Colon (tissue), 2 donors: ENCODE measurements around the gene CAMTA1.

Source experiments
- FAIRE-seq: peaks from 2 replicates; lab custom pipeline; 2012; peaks lifted over from hg19 to GRCh38; lab: Jason Lieb, UNC
- donor health status: control.
- donor health status: control.

Gene CAMTA1

DNA sequence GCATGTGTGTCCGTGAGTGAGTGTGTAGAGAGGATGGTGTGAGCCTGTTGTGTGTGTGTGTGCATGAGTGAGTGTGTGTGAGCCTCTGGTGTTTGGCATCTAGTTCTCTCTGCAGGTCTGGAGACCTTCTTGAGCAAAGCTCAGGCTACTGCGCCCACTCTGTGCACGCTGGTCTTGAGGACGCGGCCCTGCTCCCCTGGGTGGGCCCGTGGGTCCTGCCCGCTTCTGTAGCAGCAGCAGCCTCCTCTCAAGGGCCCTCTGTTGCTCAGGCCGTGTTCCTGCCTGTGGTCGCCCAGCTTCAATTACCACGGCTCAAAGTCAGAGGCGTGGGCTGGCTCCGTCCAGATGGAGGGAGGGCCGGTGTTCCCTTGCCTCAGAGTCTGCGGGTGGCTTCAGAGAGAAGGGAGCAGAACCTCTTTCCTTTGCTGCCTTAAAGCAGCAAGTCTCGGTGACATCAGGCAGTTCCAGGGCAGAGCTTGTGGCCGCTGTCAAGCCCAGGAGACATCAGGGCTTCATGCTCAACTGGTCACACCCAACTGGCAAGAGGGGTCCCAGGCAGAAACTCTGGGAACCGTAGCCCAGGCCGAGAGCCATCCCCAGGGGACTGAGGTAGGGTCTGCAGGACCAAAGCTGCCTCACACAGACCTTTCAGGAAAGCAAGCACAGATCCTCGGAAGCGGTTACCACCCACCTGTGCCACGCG lies 715.3 kb downstream of the CAMTA1 start:
- no peak for FAIRE-seq

GRCh38 chr1:7501084-7501491 lies 715.8 kb downstream of the CAMTA1 start:
- no peak for FAIRE-seq

DNA sequence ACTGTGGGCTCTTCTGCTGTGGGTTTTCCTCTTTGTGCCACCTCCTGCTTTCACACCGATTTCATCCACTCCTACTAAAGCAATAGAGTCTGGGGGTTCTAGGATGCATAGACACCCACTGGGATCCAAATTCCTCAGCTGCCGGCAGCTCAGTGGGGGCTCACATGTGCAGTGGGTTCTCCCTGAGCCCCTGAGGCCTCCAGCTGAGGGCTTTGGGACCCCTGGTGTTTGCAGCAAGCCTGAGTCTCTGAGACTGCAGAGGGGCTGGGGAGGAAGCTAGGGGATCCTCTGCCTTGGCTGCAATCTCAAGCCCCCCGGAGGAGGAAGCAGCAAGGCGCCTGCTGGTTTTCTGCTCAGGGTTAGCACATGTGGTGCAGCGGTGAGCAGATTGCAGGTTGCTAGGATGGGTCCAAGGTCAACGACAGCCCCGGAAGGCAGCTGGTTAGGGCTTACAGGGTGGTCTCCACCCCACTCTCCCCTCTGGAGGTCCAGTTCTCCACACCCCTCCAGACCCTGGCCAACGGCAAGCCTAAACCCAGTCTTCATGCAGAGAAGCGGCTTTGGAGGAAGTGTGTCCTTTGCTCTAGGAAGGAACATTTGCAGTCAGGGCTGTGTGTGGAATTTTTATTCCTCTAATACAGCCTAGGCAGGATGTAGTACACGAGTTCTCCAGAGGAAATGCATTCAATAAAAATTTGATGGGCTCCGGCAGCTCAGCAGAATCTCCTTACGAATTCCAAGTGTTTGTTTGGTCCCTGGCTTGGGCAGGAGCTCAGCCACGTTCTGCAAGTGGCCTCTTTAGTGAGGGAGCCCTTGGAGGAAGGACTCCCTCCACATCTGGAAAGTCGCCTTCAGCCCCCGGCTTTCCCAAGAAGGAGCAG lies 716.7 kb downstream of the CAMTA1 start:
- no peak for FAIRE-seq

DNA sequence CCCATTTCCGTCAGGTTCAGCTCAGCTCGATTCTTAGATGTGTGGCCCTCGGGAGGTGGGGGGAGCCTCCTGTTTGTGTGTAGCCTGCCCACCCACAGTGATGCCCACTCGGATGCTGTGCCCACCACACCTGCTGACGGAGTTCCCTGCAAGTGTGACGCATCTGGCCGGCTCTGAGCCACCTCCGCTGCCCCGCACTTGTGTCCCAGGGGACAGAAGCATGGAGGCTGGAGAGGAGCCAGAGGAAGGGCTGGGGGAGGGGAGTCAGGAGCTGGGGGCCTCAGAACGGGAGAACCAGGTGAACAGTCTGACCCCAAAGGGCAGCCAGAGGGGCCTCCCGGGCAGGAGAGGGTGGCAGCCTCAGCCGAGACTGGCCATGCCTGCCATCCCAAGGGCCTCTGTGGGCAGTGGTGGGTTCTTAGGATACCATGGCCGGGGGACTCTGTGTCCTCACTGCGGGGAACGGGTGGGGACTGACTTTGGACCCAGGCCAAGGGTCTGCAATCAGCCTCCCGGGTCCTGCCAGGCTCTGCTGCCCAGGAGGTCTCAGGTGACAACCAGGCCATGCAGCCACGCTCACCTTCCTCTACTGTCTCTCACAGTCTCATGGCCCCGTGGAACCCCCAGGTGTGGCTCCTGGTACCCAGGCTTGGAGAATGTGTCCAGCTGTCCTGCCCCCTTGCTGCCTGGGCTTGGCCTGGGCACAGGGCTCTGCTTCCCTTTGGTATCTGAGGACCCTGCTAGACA lies 718.6 kb downstream of the CAMTA1 start:
- no peak for FAIRE-seq

- no peak for FAIRE-seq
Measured at GRCh38 chr1:7504438-7504720, 719.1 kb downstream of the CAMTA1 start.

- FAIRE-seq, result no peak
Measured at GRCh38 chr1:7505094-7505770, 720.0 kb downstream of the CAMTA1 start.

GRCh38 chr1:7505771-7506453 lies 720.7 kb downstream of the CAMTA1 start:
- FAIRE-seq, result no peak

DNA sequence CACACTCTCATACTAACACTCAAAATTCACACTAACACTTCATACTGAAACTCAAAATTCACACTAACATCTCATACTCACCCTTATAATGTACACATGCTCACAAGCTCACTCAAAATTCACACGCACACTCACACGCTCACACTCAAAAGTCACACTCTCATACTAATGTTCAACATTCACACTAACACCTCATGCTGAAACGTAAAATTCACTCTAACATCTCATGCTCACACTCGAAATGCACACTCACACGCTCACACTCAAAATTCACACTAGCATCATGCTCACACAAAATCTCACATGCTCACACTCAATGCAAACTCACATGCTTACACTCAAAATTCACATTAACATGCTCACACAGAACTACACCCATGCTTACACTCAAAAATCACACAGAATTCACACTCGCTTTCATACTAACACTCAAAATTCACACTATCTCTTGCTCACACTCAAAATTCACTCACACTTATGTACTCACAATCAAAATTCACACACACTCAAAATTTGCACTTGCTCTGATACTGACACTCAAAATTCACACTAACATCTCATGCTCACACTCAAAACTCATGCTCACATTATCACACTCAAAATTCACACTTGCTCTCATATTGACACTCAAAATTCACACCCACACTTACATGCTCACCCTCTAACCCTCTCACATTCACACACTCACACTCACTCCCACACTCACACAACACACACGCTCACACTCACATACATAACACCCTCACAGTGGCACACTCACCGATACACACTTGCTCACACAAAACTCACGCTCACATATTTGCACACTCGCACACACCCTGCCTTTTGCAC lies 721.4 kb downstream of the CAMTA1 start:
- FAIRE-seq, result no peak

DNA sequence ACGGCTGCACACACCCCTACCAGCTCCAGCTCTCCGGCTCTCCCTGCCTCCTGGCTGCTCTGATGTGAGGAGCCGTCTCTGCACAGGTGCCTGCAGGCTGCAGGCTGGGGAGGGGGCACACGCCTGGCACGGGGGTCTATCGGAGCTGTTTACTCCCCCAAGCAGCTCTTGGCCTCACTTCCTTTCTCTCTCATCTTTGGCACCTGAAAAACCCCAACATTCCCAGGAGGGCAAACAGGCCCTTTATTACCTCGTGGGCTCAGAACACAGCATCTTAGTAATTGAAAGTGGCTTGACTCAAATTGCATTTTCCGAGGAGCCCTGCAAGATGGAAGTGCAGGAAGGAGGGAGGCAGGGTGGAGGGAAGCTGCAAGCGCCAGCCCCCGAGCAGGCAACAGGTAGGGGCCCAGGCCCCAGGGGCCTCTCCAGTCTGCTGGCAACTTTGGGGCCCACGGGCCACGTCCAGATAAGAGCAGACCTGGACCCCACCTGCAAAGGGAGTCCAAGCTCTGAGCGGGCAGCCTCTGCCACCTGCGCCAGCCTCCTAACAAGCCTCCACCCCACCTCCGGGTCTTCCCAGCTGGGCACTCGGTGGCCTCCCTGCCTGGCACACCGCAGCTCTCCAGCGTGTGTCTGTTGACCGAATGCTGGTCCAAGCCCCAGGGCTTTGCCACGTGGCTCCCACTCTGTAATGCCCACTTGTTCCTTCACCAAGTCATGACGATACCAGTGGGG lies 722.2 kb downstream of the CAMTA1 start:
- no peak for FAIRE-seq

DNA sequence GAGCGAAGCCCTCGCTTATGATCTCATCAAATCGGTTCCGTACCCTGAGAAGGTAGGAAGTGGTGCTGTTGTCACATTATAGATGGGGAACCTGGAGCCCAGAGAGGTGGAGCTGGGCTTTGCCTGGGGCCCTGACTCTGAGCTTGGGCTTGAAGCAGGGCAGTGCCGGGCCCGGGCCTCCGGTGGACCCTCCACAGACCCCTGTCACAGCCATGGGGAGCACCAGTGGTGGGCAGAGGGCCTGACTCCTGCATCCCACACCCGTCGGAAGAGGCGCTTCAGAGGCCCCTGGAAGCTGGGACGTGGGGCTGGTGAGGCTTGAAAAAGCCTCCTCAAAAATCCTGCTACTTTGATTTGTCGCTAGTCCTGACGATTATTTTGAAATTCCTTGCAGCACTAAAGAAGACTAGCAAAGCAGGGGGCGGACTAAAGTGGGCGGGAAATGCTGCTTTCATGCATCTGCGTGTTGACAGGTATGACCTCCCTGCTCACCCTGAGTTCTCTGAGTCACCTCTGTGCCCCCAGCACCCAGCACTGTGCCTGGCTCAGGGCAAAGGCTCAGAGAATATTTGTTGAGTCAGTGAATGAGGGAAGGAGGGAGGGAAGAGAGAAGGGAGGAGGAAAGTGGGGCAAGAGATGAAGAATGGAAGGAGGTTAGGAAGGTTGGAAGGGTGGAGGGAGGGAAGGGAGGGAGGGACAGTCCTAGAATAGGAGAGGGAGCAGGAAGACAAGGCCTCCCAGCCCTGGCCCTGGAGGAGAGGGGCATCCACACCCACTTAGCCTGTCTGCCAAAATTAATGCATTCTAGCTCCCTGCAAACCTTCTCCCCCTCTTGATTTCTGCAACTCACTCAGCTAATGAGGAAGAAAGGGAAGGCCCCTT lies 723.0 kb downstream of the CAMTA1 start:
- no peak for FAIRE-seq

DNA sequence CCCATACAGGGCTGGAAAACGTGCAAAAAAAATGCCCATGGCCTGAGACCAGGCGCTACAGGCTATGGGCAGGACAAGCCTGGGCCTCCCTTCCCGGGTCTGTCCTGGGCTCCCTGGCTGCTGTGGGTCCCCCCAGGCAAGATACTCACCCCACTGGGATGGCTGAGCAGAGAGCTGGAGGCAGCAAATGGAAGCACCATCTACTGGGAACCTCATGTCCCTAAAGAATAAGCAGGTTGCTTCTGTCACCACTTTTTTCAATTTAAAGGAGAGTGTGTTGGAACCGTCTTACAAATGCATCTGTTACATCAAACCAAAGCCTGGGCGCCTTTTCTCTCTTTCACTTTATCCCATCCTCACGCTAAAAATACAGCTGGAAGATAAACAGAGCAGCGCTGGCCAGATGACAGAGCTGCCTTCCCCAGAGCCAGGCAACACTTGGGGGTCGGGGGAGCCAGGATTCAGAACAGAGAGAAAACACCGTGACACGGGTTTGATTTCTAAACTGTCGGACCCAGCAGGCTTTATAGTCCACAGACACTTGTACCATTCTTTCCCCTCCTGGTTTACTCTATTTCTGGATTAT lies 723.8 kb downstream of the CAMTA1 start:
- FAIRE-seq, result no peak

DNA sequence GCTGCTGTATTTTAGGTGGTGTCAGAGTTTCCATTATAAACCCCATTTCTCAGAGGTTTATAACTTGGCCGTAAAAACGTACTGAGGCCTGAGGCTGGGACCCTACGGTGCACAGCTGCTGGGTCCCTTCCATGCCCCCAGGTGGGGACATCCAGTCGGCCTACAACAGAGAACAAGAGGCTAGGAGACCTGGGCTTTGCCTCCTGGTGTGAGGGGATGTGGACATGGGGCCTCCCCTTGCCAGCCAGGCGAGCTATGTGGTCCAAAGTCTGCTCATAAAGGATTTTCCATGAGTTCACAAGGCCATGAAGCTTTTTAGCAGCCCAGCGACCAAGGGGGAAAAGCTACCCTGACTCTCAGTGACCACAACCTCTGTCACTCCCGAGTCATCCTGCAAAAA lies 724.3 kb downstream of the CAMTA1 start:
- no peak for FAIRE-seq

DNA sequence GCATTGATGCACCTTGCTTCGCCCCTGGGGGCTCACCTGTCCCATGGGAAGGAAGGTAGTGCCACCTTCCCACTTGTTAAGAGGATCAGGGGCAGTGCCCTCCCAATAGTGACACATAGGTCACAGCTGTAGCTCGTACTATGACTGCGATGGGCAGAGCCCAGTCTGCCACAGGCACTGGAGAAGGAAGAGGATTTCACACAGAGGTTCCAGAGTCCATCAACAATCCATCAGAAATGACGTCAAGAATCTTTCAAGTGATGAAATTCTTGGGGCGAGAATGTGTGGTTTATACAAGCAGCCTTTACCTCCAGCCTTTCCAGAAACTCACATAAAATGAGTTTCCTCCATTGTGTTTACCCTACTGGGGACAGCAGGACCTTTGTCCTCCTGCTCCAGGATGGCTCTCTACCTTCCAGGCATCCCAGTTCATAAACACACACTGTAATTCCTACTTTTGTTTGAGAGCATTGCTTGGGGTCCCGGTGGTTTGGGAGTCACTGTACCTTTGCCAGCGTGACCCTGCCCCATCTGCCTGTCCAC lies 725.2 kb downstream of the CAMTA1 start:
- FAIRE-seq, result no peak

DNA sequence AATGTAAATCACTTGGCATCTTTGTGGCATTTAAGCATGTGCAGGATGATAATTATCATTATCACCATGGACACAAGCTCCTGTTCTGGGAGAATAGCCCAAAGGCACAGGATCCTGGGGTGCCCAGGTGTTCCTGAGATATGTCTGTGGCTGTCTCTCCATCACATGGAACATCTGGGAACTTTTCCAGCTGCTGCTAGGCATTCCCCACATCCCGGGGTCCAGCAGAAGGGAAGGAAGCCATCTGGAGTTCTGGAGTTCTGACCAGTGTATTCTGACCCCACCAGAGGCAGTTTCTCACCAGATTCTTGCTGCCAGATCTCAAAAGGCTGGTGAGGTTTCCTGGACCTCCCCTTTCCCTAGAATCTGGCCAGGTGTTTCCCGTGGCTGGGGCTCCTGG lies 726.1 kb downstream of the CAMTA1 start:
- FAIRE-seq, result no peak

DNA sequence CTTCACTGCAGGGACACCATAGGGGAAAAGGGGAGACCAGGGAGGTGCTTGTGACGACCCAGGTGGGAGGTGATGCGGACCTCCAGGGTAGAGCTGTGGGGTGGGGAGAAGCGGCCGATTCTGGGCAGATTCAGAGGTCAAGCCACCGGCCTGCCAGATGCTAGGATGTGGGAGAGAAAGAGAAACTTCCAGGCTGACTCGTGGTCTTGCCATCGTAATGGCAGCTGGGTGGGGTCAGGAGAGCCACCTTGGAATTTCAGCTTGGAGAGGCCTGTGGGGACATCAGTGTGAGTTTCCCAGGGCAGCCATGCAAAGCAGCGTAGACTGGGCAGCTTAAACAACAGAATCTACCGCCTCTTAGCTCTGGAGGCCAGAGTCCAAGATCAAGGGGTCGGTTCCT lies 727.8 kb downstream of the CAMTA1 start:
- FAIRE-seq, result no peak

DNA sequence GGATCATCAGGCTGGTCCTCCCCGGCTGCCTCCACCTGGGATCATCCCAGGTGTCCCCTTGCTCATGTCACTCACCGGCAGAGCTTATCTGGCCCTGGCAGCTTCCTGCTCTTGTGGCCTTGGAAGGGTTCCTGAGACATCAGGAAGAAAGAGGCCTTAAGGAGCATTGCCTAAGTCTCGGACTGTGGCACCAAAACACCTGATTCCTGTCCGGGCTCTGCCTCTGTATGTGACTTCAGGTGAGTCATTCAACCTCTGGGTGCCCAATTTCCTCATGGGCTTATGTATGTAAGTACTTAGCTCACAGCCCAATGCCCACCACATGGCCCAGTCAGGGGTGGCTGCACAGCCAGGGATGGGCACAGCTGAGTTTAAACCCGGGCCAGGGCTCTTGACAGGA lies 729.9 kb downstream of the CAMTA1 start:
- no peak for FAIRE-seq

- no peak for FAIRE-seq
Measured at GRCh38 chr1:7515904-7516303, 730.6 kb downstream of the CAMTA1 start.

DNA sequence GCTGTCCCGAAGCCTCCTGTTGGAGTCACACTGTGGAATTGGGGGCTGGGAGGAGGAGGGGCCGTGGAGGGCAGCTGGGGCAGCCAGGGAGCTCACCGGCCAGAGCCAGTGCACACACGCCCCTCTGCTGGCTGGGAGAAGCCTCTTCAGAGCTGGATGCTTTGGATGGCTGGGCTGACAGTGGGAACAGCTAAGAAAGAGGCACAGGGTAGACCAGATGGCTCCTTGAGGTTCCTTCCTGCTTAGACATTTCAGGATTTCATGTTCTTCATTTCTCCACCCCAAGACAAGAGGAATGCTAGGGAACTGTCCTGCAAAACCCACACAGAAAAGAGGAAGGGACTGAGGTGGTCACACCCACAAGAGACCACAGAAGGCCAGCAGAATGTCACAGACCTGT lies 731.1 kb downstream of the CAMTA1 start:
- no peak for FAIRE-seq

GRCh38 chr1:7516929-7517328 lies 731.7 kb downstream of the CAMTA1 start:
- no peak for FAIRE-seq
